Endothelial cell of umbilical vein (primary cell): ENCODE measurements around the gene LRRTM4. TPM values are rescaled to one million over a fixed set of nuclear protein-coding genes. Genes with fewer than 3 reads are reported as not detected.

ENCODE experiments used
- BruUV-seq: library from RNA; stranded (reverse); fragments of 400-500 nt; replicated peaks from 2 replicates; lab custom pipeline; 2021; lab: Mats Ljungman, UMichigan
- CTCF ChIA-PET: fragments of 300-600, 350-600 bp; sonication (Branson Sonifier 250); formaldehyde crosslinking; loops from one replicate; lab custom pipeline; 2021; ENCODE audit warnings: antibody characterized with exemption, inconsistent platforms; lab: Charles Lee
- POLR2A ChIA-PET: fragments of 300-600, 350-600 bp; sonication (Branson Sonifier 250); formaldehyde crosslinking; loops from one replicate; lab custom pipeline; 2021; ENCODE audit warnings: antibody characterized with exemption, inconsistent platforms; lab: Charles Lee
- DNase-seq: peaks from one replicate; pipeline ENCODE4 v3.0.0-alpha.2; 2011; ENCODE audit warnings: low read depth, low spot score
- FAIRE-seq: peaks from 2 replicates; lab custom pipeline; 2011; peaks lifted over from hg19 to GRCh38; lab: Jason Lieb, UNC
- H2AFZ ChIP-seq: 2 replicates; pipeline ENCODE4 v1.6.0; 2012; ENCODE audit warnings: low read depth, low read length, control low read depth, inconsistent platforms
- H3K27ac ChIP-seq: 2 replicates; pipeline ENCODE4 v1.5.1; 2011; ENCODE audit warnings: low read depth, mild to moderate bottlenecking, control low read depth, low read length, moderate library complexity; ENCODE audit not compliant: insufficient read depth
- H3K27me3 ChIP-seq, 2 experiments: 2 replicates each; pipeline versions ENCODE4 v1.6.0 to v1.6.1; 2011; ENCODE audit warnings: low read length in 2 of 2, mixed read lengths in 1 of 2; ENCODE audit not compliant: control insufficient read depth in 2 of 2, insufficient read depth in 2 of 2
- H3K36me3 ChIP-seq, 2 experiments: 2 replicates in 1 of 2; 3 replicates in 1 of 2; pipeline ENCODE4 v1.5.1; 2011; ENCODE audit warnings: low read length in 2 of 2, mild to moderate bottlenecking in 1 of 2, moderate library complexity in 1 of 2; ENCODE audit not compliant: control insufficient read depth in 2 of 2, insufficient read depth in 2 of 2; ENCODE audit errors: extremely low read depth in 1 of 2
- H3K4me1 ChIP-seq: 3 replicates; pipeline ENCODE4 v1.5.1; 2011; ENCODE audit warnings: mild to moderate bottlenecking, low read length; ENCODE audit not compliant: control insufficient read depth, insufficient read depth; ENCODE audit errors: extremely low read depth
- H3K4me2 ChIP-seq: 2 replicates; pipeline ENCODE4 v1.6.1; 2011; ENCODE audit warnings: low read length, control low read depth, mixed read lengths; ENCODE audit not compliant: insufficient read depth
- H3K4me3 ChIP-seq, 3 experiments: fragments of 200-600 bp in 1 of 3; sonication (generic), shearing (Covaris generic) in 1 of 3; replicated peaks in 1 of 3; 2 replicates each; pipeline ENCODE4 v1.5.1; 2011 to 2016; ENCODE audit warnings: control low read depth in 3 of 3, low read length in 3 of 3, mild to moderate bottlenecking in 2 of 3, inconsistent platforms in 1 of 3, low read depth in 1 of 3, moderate library complexity in 1 of 3; ENCODE audit not compliant: insufficient read depth in 1 of 3
- H3K79me2 ChIP-seq: 2 replicates; pipeline ENCODE4 v1.6.0; 2012; ENCODE audit warnings: low read length, inconsistent platforms; ENCODE audit not compliant: control insufficient read depth, insufficient read depth
- H3K9ac ChIP-seq: replicated peaks from 2 replicates; pipeline ENCODE3; 2011; ENCODE audit warnings: low read length, control low read depth; ENCODE audit not compliant: insufficient read depth; ENCODE audit errors: extremely low read depth
- H3K9me1 ChIP-seq: replicated peaks from 3 replicates; pipeline ENCODE4 v1.6.0; 2011; ENCODE audit warnings: mild to moderate bottlenecking, low read length; ENCODE audit not compliant: control insufficient read depth, insufficient read depth; ENCODE audit errors: extremely low read depth
- H3K9me3 ChIP-seq: replicated peaks from 2 replicates; pipeline ENCODE4 v1.5.1; 2012; ENCODE audit warnings: low read length, inconsistent platforms; ENCODE audit not compliant: control insufficient read depth, insufficient read depth
- H4K20me1 ChIP-seq: replicated peaks from 2 replicates; pipeline ENCODE3; 2011; ENCODE audit warnings: mild to moderate bottlenecking, low read length; ENCODE audit not compliant: control insufficient read depth, insufficient read depth; ENCODE audit errors: extremely low read depth
- EZH2 ChIP-seq: IDR thresholded peaks from 2 replicates; pipeline ENCODE4 v1.6.1; 2012; ENCODE audit warnings: borderline replicate concordance, low read depth, mild to moderate bottlenecking, moderate library complexity, low read length, inconsistent platforms; ENCODE audit not compliant: severe bottlenecking
- FOS ChIP-seq: IDR thresholded peaks from 2 replicates; pipeline ENCODE4 v1.6.1; 2011; ENCODE audit warnings: mild to moderate bottlenecking, low read length, moderate library complexity, borderline replicate concordance; ENCODE audit not compliant: insufficient read depth
- GATA2 ChIP-seq: IDR thresholded peaks from 2 replicates; pipeline ENCODE4 v1.7.0; 2011; ENCODE audit warnings: low read depth, mild to moderate bottlenecking, moderate library complexity, mixed read lengths, low read length; ENCODE audit not compliant: insufficient read length, insufficient read depth
- JUN ChIP-seq: IDR thresholded peaks from 2 replicates; pipeline ENCODE4 v1.6.1; 2011; ENCODE audit warnings: borderline replicate concordance, low read depth; ENCODE audit not compliant: insufficient read length, insufficient read depth
- MYC ChIP-seq: IDR thresholded peaks from one replicate; pipeline ENCODE4 v1.6.1; 2011; ENCODE audit warnings: mild to moderate bottlenecking, low read depth, low read length
- POLR2A ChIP-seq: IDR thresholded peaks from 2 replicates; pipeline ENCODE4 v1.6.1; 2012; ENCODE audit warnings: low read depth, mild to moderate bottlenecking, control low read depth, low read length
- POLR2AphosphoS5 ChIP-seq: IDR thresholded peaks from 2 replicates; pipeline ENCODE4 v1.6.1; 2012; ENCODE audit warnings: low read depth, mild to moderate bottlenecking, control low read depth, low read length, moderate library complexity; ENCODE audit not compliant: insufficient read depth
- dilution Hi-C: fragments of 300-500 bp; cut with MboI; formaldehyde crosslinking; loops from one replicate; pipeline ENCODE4 v1.15.0; 2019; ENCODE audit warnings: low sequenced_read_pairs; ENCODE audit not compliant: extremely low pct_ligation_motif_present
- intact Hi-C: fragments of 100-400 bp; cut with micrococcal nuclease; formaldehyde crosslinking; loops from one replicate; pipeline ENCODE4 v1.10.0; 2022
- polyA plus RNA-seq, 4 experiments: library from polyadenylated mRNA; depleted of rRNA in 3 of 4; stranded (reverse) in 3 of 4; unstranded in 1 of 4; fragments of >200 nt; gene quantifications; 2 replicates each; pipeline versions ENCODE4 v1.2.1 to v1.2.3, GENCODE V29; 2011 to 2012; ENCODE audit warnings: missing spikeins in 1 of 4
- total RNA-seq: library from RNA; stranded (reverse); gene quantifications from 2 replicates; pipeline ENCODE4 v1.2.3, GENCODE V29; 2021
- TF ChIP-seq, protein P1 (sequence below): IDR thresholded peaks from 2 replicates; pipeline ENCODE4 v1.6.1; 2011; ENCODE audit not compliant: insufficient read depth, insufficient read length
- TF ChIP-seq, protein P2 (sequence below), 2 donors: IDR thresholded peaks; 1 replicate in 1 of 2; 2 replicates in 1 of 2; pipeline ENCODE4 v1.5.1; 2011; ENCODE audit warnings: low read length in 2 of 2, mild to moderate bottlenecking in 2 of 2, moderate library complexity in 2 of 2, control low read depth in 1 of 2, inconsistent platforms in 1 of 2, low read depth in 1 of 2; ENCODE audit not compliant: insufficient read depth in 1 of 2; ENCODE audit errors: extremely low read depth in 1 of 2

Gene LRRTM4
- total and polyA plus RNA-seq, 2 donors (not counting 3 experiments of a cell fraction or from before 2014, with no cell fraction given) = not detected

DNA sequence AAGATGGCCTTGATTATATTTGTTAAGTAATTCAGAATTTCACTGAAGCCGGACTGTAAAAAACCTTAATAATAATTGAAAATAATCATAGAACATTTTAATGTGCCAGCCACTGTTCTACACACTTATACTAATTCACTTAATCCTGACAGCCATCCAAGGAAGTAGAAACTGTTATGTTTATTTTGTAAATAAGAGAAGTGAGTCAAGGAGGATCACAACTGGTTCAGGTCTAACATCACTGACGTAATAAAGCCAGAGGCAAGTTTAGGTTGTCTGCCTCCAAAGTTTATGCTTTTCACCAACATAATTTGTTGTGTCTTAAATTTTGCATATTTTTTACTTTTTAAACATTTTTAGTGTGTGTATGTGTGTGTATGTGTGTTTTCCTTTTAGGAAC lies 436.1 kb downstream of the LRRTM4 start:
- Histone ChIP-seq H3K4me1 (no peaks in the 10 kb centered on the region), H3K9me3 (no peaks in the 10 kb centered on the region), H3K9ac (no peak overlapping the region), H3K36me3 (no peaks in the 10 kb centered on the region), H3K4me3 (no peak overlapping the region), H3K27ac (no peak overlapping the region), H3K79me2 (no peaks in the 10 kb centered on the region), H4K20me1 (no peaks in the 10 kb centered on the region), H3K27me3 (peaks cover 0 to 2% of the 10 kb centered on the region in 2 experiments), H3K4me2 (no peak overlapping the region), H2AFZ (no peak overlapping the region), H3K9me1 (no peaks in the 10 kb centered on the region)
- ChIA-PET POLR2A (no interaction called here), CTCF (interaction anchor here (0.7 kb wide), 1 partner anchor 491 kb away, joined by 3 read pairs; no protein-coding TSS in a partner anchor)
- no peak for FAIRE-seq
- no peak for DNase-seq
- intact Hi-C loops (no loop called here), dilution Hi-C loops (no loop called here)
- BruUV-seq = no TSS peak
- TF ChIP-seq POLR2AphosphoS5 (no peak), GATA2 (no peak), MYC (no peak), POLR2A (no peak), EZH2 (no peak), JUN (no peak), FOS (no peak)
- TF ChIP-seq, protein P1, sequence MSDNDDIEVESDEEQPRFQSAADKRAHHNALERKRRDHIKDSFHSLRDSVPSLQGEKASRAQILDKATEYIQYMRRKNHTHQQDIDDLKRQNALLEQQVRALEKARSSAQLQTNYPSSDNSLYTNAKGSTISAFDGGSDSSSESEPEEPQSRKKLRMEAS = no peak
- TF ChIP-seq, protein P2, sequence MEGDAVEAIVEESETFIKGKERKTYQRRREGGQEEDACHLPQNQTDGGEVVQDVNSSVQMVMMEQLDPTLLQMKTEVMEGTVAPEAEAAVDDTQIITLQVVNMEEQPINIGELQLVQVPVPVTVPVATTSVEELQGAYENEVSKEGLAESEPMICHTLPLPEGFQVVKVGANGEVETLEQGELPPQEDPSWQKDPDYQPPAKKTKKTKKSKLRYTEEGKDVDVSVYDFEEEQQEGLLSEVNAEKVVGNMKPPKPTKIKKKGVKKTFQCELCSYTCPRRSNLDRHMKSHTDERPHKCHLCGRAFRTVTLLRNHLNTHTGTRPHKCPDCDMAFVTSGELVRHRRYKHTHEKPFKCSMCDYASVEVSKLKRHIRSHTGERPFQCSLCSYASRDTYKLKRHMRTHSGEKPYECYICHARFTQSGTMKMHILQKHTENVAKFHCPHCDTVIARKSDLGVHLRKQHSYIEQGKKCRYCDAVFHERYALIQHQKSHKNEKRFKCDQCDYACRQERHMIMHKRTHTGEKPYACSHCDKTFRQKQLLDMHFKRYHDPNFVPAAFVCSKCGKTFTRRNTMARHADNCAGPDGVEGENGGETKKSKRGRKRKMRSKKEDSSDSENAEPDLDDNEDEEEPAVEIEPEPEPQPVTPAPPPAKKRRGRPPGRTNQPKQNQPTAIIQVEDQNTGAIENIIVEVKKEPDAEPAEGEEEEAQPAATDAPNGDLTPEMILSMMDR (IDR thresholded peaks at IDR 0.05; ENCODE audit: extremely low read depth in 1 of 2, insufficient read depth in 1 of 2, low read depth in 1 of 2, low read length in 2 of 2) = no peak
